HG02642 (cell line): ENCODE measurements around the gene IL16.
"Not testable (repeated sequence)": the region's sequence is repeated elsewhere in the genome, so short reads cannot be mapped to it uniquely, and the experiment has no call there.

Source experiments
- ATAC-seq: cut with Tn5 transposase; IDR thresholded peaks from one replicate; pipeline ENCODE4 v1.9.1; 2021; ENCODE audit warnings: mild to moderate bottlenecking; ENCODE audit not compliant: unreplicated experiment, poor library complexity

The IL16 gene

GRCh38 chr15:81196576-81197254 is at the start of gene IL16:
IL16 (plus strand) TSS chr15:81196879; CDS start chr15:81225400, 28,521 bp downstream.
- ATAC-seq = no peak

DNA sequence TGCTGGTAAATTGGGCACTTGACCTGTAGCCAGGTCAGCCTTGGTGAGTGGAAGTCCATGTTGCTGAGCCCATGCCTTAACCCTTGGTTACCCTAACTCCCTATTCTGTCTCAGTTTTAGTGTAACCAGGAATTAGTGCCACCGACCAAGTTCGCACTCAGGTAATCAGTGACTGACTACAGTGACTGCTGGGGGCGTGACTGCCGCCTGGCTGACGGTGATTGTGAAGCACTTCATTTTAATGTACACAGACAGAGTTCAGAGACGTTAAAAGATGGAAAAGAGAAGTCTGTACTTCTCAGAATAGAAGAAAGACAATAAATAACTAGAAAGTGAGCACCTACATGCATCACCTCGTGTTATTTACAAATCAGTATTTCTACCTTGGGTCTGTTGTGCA is 45.3 kb upstream of the IL16 start:
- ATAC-seq = no peak

- no peak for ATAC-seq
Measured at GRCh38 chr15:81152339-81152738, 44.3 kb upstream of the IL16 start.

- no peak for ATAC-seq
Measured at GRCh38 chr15:81152799-81153198, 43.9 kb upstream of the IL16 start.

- ATAC-seq = no peak
Measured at GRCh38 chr15:81155375-81156218, 41.1 kb upstream of the IL16 start.

DNA sequence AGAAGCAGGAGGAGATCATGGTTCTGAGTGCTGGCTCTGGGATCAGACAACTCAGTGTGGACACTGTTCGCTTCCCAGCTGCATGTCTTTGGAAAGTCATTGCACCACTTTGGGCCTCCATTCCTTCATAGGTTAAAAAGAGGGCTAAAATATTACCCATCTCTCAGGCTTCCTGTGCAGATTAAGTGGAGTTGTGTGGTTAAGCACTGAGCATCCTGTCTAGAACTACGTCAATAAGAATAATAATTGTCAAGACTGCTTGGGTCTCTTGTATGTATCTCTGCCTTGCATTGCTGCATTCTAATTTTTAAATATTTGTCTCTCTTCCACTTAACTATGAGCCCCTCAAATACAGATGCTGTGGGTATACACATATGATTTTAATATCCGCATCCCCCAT is 40.4 kb upstream of the IL16 start:
- no peak for ATAC-seq

- no peak for ATAC-seq
Measured at GRCh38 chr15:81157195-81157938, 39.3 kb upstream of the IL16 start.

DNA sequence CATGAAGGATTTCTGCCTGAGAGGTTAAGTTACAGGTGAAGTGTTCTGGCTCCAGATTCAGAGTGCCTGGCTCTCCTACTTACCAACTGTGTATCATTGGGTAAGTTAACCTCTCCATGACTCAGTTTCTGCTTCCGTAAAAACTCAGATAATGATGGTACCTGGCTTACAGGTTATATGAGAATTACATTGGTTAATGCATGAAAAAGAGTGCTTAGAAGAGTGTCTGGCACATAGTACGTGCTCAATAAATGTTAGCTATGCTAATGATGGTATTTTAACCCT is 38.8 kb upstream of the IL16 start:
- no peak for ATAC-seq

- not testable (repeated sequence) for ATAC-seq
Measured at GRCh38 chr15:81158561-81158960, 38.1 kb upstream of the IL16 start.

DNA sequence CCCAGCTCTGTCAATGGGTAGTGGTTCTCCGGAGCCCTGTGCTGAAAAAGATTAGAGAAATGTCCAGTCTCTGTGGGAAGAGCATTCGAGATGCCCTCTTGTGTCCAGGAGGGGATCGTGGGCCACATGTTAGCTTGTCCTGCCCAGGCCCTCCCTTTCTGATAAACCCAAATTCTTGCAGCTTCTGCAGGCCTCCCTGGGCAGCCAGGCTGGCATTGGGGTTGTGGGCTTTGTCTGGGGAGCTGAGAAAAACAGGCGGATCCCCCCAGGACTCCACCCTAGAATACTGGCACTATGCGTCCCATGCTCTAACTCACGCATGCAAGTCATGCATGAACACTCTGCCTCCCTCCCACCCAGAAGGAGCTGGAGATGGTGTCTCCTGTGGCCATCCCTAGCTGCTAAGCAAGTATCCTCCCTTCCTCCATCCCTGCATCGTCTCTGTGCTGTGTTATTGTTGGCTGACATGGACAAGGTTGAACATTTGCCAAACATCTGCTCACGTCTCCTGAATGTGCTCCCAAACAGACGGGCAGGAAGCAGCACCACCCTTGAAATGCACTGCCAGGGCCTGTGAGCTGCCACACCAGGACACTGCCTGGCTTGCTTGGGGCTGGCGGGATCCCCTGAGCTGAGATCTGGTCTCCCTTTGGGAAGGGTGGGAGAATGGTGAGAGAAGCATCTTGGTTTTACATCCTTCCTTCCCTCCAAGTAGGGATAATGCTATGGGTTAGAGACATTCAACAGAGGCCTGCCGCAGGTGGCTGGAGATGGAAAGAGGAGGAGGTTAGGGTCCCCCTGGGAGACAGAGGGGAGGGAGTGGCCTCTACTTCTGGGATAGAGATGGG is 36.1 kb upstream of the IL16 start:
- ATAC-seq = no peak

DNA sequence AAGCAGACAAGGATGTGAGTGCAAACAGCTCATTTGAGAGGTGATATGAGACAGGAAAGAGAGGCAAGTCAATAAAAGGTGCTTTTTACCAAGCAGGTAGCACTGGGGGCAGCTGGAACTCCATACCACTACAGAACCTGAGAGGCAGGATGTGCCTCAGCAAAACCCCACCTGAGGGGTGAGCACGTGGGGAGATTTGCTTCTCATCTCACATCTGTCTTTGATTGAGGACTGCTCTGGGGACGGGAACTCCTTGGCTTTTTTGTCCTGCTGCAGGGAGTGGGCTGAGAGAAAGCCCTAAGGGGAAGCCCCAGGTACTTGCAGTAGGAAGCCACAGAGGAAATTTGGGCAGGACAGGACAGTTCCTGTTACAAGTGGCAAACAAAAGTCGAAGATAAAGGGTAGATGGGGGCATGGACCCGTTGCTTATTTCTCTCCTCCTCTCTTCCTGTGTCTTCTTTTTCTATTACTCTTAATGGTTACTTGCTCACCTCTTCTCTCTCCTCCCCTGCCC is 35.5 kb upstream of the IL16 start:
- ATAC-seq = no peak

- no peak for ATAC-seq
Measured at GRCh38 chr15:81161851-81162250, 34.8 kb upstream of the IL16 start.

DNA sequence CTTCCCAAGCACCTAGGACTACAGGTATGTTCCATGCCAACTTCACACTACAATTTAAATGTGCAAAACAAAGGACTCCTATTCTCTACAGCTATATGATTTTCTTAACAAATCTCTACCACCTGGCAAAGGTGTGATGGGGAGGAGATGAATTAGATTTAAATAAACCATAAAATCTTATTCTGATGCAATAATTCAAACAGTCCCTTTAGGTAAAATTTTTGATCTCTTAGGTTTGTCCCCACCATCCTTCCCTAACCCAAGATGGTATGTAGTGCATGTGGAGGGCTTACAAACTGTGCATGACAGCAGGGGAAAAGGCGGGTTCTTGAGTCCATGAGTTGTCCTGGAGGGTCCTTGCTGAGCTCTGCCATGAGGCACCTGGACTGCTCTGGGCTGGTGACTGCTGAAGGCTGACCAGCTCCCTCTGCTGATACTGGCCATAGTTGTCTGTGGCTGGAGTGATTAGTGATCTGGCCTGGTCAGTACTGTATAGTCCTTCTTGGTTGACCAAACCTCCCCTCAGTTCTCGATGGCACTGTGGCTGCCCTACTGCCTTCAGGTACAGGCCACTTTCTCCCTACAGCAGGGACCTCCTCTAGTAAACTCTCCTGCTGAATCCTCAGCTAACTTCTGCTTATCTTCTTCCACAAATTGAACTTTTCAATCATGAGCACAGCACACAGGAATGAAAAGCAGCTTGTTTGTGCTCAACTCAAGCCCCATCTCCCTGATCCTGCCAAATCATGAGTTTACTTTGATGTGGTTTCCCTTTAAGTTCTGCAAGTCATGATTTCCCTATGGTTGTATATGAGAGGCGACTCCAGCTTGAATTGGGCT is 32.5 kb upstream of the IL16 start:
- ATAC-seq = no peak

GRCh38 chr15:81165535-81165934 is 31.1 kb upstream of the IL16 start:
- no peak for ATAC-seq

GRCh38 chr15:81166636-81167305 is 29.9 kb upstream of the IL16 start:
- ATAC-seq = no peak

- no peak for ATAC-seq
Measured at GRCh38 chr15:81168131-81168526, 28.6 kb upstream of the IL16 start.

DNA sequence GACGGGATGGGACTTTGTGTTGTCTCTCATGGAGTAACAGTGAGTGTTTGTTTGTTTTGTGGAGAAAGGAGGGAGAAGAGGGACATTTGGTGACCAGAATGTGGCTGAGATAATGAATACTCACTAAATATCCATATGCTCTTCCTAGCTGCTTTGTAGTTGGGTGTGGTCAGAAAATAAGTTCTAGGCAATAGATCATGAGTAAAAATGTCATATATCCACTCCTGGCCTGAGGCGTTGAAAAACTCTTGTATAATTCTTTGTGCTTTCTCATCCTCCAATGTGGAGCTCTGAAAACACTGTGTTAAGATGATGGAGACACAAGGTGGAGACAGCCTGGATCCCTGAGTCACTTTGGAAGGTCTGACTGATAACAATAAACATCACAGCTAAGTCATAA is 28.0 kb upstream of the IL16 start:
- ATAC-seq = no peak

GRCh38 chr15:81170511-81170910 is 26.2 kb upstream of the IL16 start:
- ATAC-seq = no peak

- no peak for ATAC-seq
Measured at GRCh38 chr15:81171286-81171685, 25.4 kb upstream of the IL16 start.
